H9 (cell line): Measurements from ENCODE around the gene CYFIP1. TPM values are rescaled to one million over a fixed set of nuclear protein-coding genes. Genes with fewer than 3 reads are reported as not detected.

Experiments used
- DNase-seq: peaks from one replicate; pipeline ENCODE4 v3.0.0-alpha.2; 2017
- H2AFZ ChIP-seq: one replicate; pipeline ENCODE4 v1.6.1; 2013; ENCODE audit warnings: mild to moderate bottlenecking, low read length, control low read depth, moderate library complexity
- H2AK5ac ChIP-seq: 2 replicates; pipeline ENCODE4 v1.6.1; 2013; ENCODE audit warnings: low read length, control low read depth, mixed read lengths; ENCODE audit not compliant: insufficient read length
- H2BK120ac ChIP-seq: one replicate; pipeline ENCODE4 v1.6.1; 2013; ENCODE audit warnings: low read depth, mild to moderate bottlenecking, low read length, control low read depth, inconsistent platforms; ENCODE audit not compliant: poor library complexity, severe bottlenecking
- H2BK12ac ChIP-seq: 2 replicates; pipeline ENCODE4 v1.6.1; 2013; ENCODE audit warnings: low read length, control low read depth, mixed read lengths, low read depth; ENCODE audit not compliant: insufficient read length
- H2BK15ac ChIP-seq: 2 replicates; pipeline ENCODE4 v1.6.1; 2013; ENCODE audit warnings: low read depth, low read length, control low read depth
- H2BK20ac ChIP-seq: one replicate; pipeline ENCODE4 v1.6.1; 2013; ENCODE audit warnings: low read depth, mild to moderate bottlenecking, low read length, control low read depth, inconsistent platforms; ENCODE audit not compliant: poor library complexity, severe bottlenecking
- H2BK5ac ChIP-seq: 2 replicates; pipeline ENCODE4 v1.6.1; 2013; ENCODE audit warnings: low read length, control low read depth, mixed read lengths; ENCODE audit not compliant: insufficient read length
- H3K14ac ChIP-seq: 2 replicates; pipeline ENCODE4 v1.6.1; 2013; ENCODE audit warnings: low read length, control low read depth; ENCODE audit not compliant: insufficient read depth
- H3K18ac ChIP-seq: 2 replicates; pipeline ENCODE4 v1.6.1; 2013; ENCODE audit warnings: low read depth, mild to moderate bottlenecking, mixed read lengths, low read length, control low read depth; ENCODE audit not compliant: insufficient read length
- H3K23ac ChIP-seq: 2 replicates; pipeline ENCODE4 v1.6.1; 2013; ENCODE audit warnings: low read length, control low read depth, mixed read lengths, low read depth; ENCODE audit not compliant: insufficient read length
- H3K23me2 ChIP-seq: 2 replicates; pipeline ENCODE4 v1.6.1; 2013; ENCODE audit warnings: low read depth, mild to moderate bottlenecking, mixed read lengths, low read length, control low read depth; ENCODE audit not compliant: insufficient read length, poor library complexity, severe bottlenecking
- H3K27ac ChIP-seq: 2 replicates; pipeline ENCODE4 v1.5.1; 2013; ENCODE audit warnings: low read length, control low read depth, mixed read lengths, low read depth; ENCODE audit not compliant: insufficient read length
- H3K27me3 ChIP-seq: 2 replicates; pipeline ENCODE4 v1.6.1; 2013; ENCODE audit warnings: low read length, control low read depth, inconsistent platforms; ENCODE audit not compliant: insufficient read depth
- H3K4ac ChIP-seq: 2 replicates; pipeline ENCODE4 v1.6.1; 2013; ENCODE audit warnings: low read depth, mild to moderate bottlenecking, control low read depth, inconsistent platforms, low read length, moderate library complexity
- H3K4me1 ChIP-seq: 2 replicates; pipeline ENCODE4 v1.6.1; 2013; ENCODE audit warnings: low read length, control low read depth, inconsistent platforms; ENCODE audit not compliant: insufficient read depth
- H3K4me2 ChIP-seq: 2 replicates; pipeline ENCODE4 v1.6.1; 2013; ENCODE audit warnings: low read length, control low read depth, mixed read lengths; ENCODE audit not compliant: insufficient read length, insufficient read depth
- H3K56ac ChIP-seq: 2 replicates; pipeline ENCODE4 v1.6.1; 2013; ENCODE audit warnings: low read depth, mild to moderate bottlenecking, mixed read lengths, low read length, control low read depth; ENCODE audit not compliant: insufficient read length
- H3K79me1 ChIP-seq: 2 replicates; pipeline ENCODE4 v1.6.1; 2013; ENCODE audit warnings: low read depth, mild to moderate bottlenecking, moderate library complexity, low read length, control low read depth, inconsistent platforms; ENCODE audit not compliant: insufficient read depth, poor library complexity, severe bottlenecking
- H3K79me2 ChIP-seq: 2 replicates; pipeline ENCODE4 v1.6.1; 2013; ENCODE audit warnings: low read length, control low read depth, inconsistent platforms; ENCODE audit not compliant: insufficient read depth
- H3K9ac ChIP-seq: 2 replicates; pipeline ENCODE4 v1.6.1; 2013; ENCODE audit warnings: low read length, control low read depth, mixed read lengths; ENCODE audit not compliant: insufficient read length; ENCODE audit errors: extremely low read depth
- H3K9me3 ChIP-seq: one replicate; pipeline ENCODE4 v1.6.1; 2013; ENCODE audit warnings: low read depth, low read length, inconsistent platforms; ENCODE audit not compliant: control insufficient read depth
- H3T11ph ChIP-seq: one replicate; pipeline ENCODE4 v1.6.1; 2013; ENCODE audit warnings: mild to moderate bottlenecking, low read length, control low read depth, inconsistent platforms
- H4K20me1 ChIP-seq: one replicate; pipeline ENCODE4 v1.6.1; 2013; ENCODE audit not compliant: control insufficient read depth, insufficient read length, insufficient read depth
- H4K5ac ChIP-seq: 2 replicates; pipeline ENCODE4 v1.6.1; 2013; ENCODE audit warnings: low read depth, mild to moderate bottlenecking, mixed read lengths, low read length, control low read depth; ENCODE audit not compliant: insufficient read length
- H4K8ac ChIP-seq: replicated peaks from 2 replicates; pipeline ENCODE4 v1.6.1; 2013; ENCODE audit warnings: low read length, control low read depth, mixed read lengths, low read depth; ENCODE audit not compliant: insufficient read length
- H4K91ac ChIP-seq: 2 replicates; pipeline ENCODE4 v1.6.1; 2013; ENCODE audit warnings: low read depth, mild to moderate bottlenecking, moderate library complexity, mixed read lengths, low read length, control low read depth; ENCODE audit not compliant: insufficient read length
- H3K27ac Mint-ChIP-seq, 3 experiments: 2 replicates in 2 of 3; 3 replicates in 1 of 3; pipeline ENCODE4 v1.8.0; 2020 to 2021; ENCODE audit warnings: mixed read lengths in 3 of 3, mild to moderate bottlenecking in 1 of 3, moderate library complexity in 1 of 3
- H3K27me3 Mint-ChIP-seq: 2 replicates; pipeline ENCODE4 v1.8.0; 2021; ENCODE audit warnings: low read depth, mild to moderate bottlenecking, moderate library complexity, mixed read lengths
- H3K36me3 Mint-ChIP-seq, 3 experiments: 2 replicates in 2 of 3; 3 replicates in 1 of 3; pipeline ENCODE4 v1.8.0; 2020 to 2021; ENCODE audit warnings: low read depth in 3 of 3, mixed read lengths in 3 of 3; ENCODE audit not compliant: insufficient read depth in 1 of 3
- H3K4me1 Mint-ChIP-seq, 2 experiments: 2 replicates each; pipeline ENCODE4 v1.8.0; 2020; ENCODE audit warnings: mixed read lengths in 2 of 2
- H3K4me3 Mint-ChIP-seq, 2 experiments: 2 replicates in 1 of 2; 3 replicates in 1 of 2; pipeline ENCODE4 v1.8.0; 2020 to 2021; ENCODE audit warnings: mild to moderate bottlenecking in 2 of 2, mixed read lengths in 2 of 2, moderate library complexity in 1 of 2
- H3K9me3 Mint-ChIP-seq, 2 experiments: 2 replicates in 1 of 2; 3 replicates in 1 of 2; pipeline ENCODE4 v1.8.0; 2020; ENCODE audit warnings: mild to moderate bottlenecking in 2 of 2, mixed read lengths in 2 of 2, moderate library complexity in 1 of 2
- WGBS: extraction: QIAGEN DNeasy Blood & Tissue Kit; methylation state at CpG from one replicate; pipeline ENCODE4 v1.1.7; 2013; ENCODE audit warnings: missing lambda C conversion rate, low lambda C conversion rate, mixed read lengths; ENCODE audit not compliant: insufficient read length; ENCODE audit errors: extremely low coverage; 5-methylcytosine and 5-hydroxymethylcytosine counted together
- total RNA-seq: library from RNA; stranded (reverse); gene quantifications from 2 replicates; pipeline ENCODE4 v1.2.1, GENCODE V29; 2021
- TF ChIP-seq, protein P1 (sequence below): fragments of 200-600 bp; sonication (generic); conservative IDR thresholded peaks from 3 replicates; pipeline ENCODE4 v1.8.0; 2021; ENCODE audit warnings: antibody characterized with exemption, mild to moderate bottlenecking

The CYFIP1 gene
- total RNA-seq, 1 experiment from 2014 or later, result 71.2 TPM

DNA sequence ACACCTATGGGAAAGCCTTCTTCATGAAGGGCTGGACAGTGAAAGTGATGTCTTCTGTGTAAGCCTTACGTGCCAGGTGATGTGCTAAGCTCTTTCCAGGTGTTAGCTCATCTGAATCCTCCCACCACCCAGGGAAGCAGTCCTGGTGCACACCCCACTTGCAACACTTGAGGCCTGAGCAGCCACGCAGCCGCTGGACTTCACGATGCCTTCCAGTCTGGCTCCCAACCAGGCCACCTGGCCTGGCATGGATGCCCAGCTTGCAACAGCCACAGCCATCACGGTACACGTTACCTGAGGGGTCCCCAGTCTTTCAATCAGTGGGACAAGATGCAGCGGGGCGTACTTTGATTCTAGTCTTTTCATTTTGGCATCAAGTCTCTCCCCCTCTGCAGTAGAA, 105.9 kb downstream of the CYFIP1 start:
- no CpG with 5 or more reads among the region's 8 CpGs for WGBS
- Histone ChIP-seq H3K14ac (no peak overlapping the region), H3K9ac (no peak overlapping the region), H3K79me1 (no peaks in the 10 kb centered on the region), H3K18ac (no peak overlapping the region), H3K56ac (no peak overlapping the region), H2BK15ac (no peak overlapping the region), H3K27ac (no peak overlapping the region), H2BK12ac (no peak overlapping the region), H3K9me3 (no peaks in the 10 kb centered on the region), H3K4me2 (no peak overlapping the region), H3K4ac (no peak overlapping the region), H2BK5ac (no peak overlapping the region), H3T11ph (no peak overlapping the region), H3K23me2 (no peaks in the 10 kb centered on the region), H3K79me2 (no peaks in the 10 kb centered on the region), H2AFZ (no peak overlapping the region), H4K20me1 (no peaks in the 10 kb centered on the region), H4K5ac (no peak overlapping the region), H2BK20ac (no peak overlapping the region), H4K91ac (no peak overlapping the region), H4K8ac (no peak overlapping the region), H3K23ac (no peak overlapping the region), H2AK5ac (no peak overlapping the region), H2BK120ac (no peak overlapping the region), H3K27me3 (no peaks in the 10 kb centered on the region), H3K4me1 (peaks cover 3% of the 10 kb centered on the region; the same call in 1 of the 2 replicates)
- Mint-ChIP-seq H3K4me1 (peaks cover 15 to 17% of the 10 kb centered on the region in 2 experiments), H3K27ac (peak overlapping the region in 1 of 3 experiments; percentile 59; a peak in 1 of 7 replicates), H3K27me3 (no peaks in the 10 kb centered on the region; the same call in 1 of the 2 replicates), H3K9me3 (peaks cover 0 to 6% of the 10 kb centered on the region in 2 experiments; a peak in 4 of 5 replicates), H3K36me3 (peaks cover 44 to 69% (median 59%) of the 10 kb centered on the region in 3 experiments), H3K4me3 (no peak overlapping the region)
- DNase-seq, result no peak
- TF ChIP-seq, protein P1, sequence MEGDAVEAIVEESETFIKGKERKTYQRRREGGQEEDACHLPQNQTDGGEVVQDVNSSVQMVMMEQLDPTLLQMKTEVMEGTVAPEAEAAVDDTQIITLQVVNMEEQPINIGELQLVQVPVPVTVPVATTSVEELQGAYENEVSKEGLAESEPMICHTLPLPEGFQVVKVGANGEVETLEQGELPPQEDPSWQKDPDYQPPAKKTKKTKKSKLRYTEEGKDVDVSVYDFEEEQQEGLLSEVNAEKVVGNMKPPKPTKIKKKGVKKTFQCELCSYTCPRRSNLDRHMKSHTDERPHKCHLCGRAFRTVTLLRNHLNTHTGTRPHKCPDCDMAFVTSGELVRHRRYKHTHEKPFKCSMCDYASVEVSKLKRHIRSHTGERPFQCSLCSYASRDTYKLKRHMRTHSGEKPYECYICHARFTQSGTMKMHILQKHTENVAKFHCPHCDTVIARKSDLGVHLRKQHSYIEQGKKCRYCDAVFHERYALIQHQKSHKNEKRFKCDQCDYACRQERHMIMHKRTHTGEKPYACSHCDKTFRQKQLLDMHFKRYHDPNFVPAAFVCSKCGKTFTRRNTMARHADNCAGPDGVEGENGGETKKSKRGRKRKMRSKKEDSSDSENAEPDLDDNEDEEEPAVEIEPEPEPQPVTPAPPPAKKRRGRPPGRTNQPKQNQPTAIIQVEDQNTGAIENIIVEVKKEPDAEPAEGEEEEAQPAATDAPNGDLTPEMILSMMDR, result no peak
